Activated naive CD4-positive, alpha-beta T cell treated with anti-CD3 and anti-CD28 coated beads, Interleukin-2, amount 10 ng/mL, durations not matched to agents 7 days and 5 days (primary cell): ENCODE results near the gene RHO.

Source experiments
- CTCF ChIA-PET: fragments of 350-600 bp; sonication (Branson Sonifier 250); formaldehyde crosslinking; loops from one replicate; lab custom pipeline; 2021; ENCODE audit warnings: antibody characterized with exemption; lab: Charles Lee
- DNase-seq: peaks from one replicate; pipeline ENCODE4 v3.0.0-alpha.2; 2020
- H3K27ac Mint-ChIP-seq: one replicate; pipeline ENCODE4 v1.8.0; 2021; ENCODE audit warnings: mild to moderate bottlenecking, moderate library complexity, mixed read lengths
- H3K27me3 Mint-ChIP-seq: one replicate; pipeline ENCODE4 v1.8.0; 2021; ENCODE audit warnings: mild to moderate bottlenecking, mixed read lengths
- H3K36me3 Mint-ChIP-seq: one replicate; pipeline ENCODE4 v1.8.0; 2021; ENCODE audit warnings: mixed read lengths
- H3K4me1 Mint-ChIP-seq: one replicate; pipeline ENCODE4 v1.8.0; 2021; ENCODE audit warnings: mixed read lengths
- H3K4me3 Mint-ChIP-seq: one replicate; pipeline ENCODE4 v1.8.0; 2021; ENCODE audit warnings: mild to moderate bottlenecking, moderate library complexity, mixed read lengths
- H3K9me3 Mint-ChIP-seq: one replicate; pipeline ENCODE4 v1.8.0; 2021; ENCODE audit warnings: mixed read lengths

Gene RHO

GRCh38 chr3:129519896-129520715, 8.3 kb upstream of the RHO start:
- Mint-ChIP-seq H3K4me1 (no peaks in the 10 kb centered on the region), H3K9me3 (no peaks in the 10 kb centered on the region), H3K27ac (no peak overlapping the region), H3K36me3 (peaks cover 3% of the 10 kb centered on the region), H3K4me3 (no peak overlapping the region), H3K27me3 (no peaks in the 10 kb centered on the region)
- CTCF ChIA-PET: no interaction called here
- DNase-seq: no peak

- CTCF ChIA-PET: no interaction called here
- H3K4me1 Mint-ChIP-seq: no peaks in the 10 kb centered on the region
- H3K36me3 Mint-ChIP-seq: peaks cover 2% of the 10 kb centered on the region
- H3K4me3 Mint-ChIP-seq: no peak overlapping the region
- no peaks in the 10 kb centered on the region for H3K27me3 Mint-ChIP-seq
- H3K9me3 Mint-ChIP-seq: no peaks in the 10 kb centered on the region
- H3K27ac Mint-ChIP-seq: no peak overlapping the region
- no peak for DNase-seq
These were observed 7.5 kb upstream of the RHO start for GRCh38 chr3:129520960-129521359.

- CTCF ChIA-PET: no interaction called here
- Mint-ChIP-seq H3K36me3 (no peaks in the 10 kb centered on the region), H3K4me3 (no peak overlapping the region), H3K9me3 (no peaks in the 10 kb centered on the region), H3K4me1 (no peaks in the 10 kb centered on the region), H3K27ac (no peak overlapping the region), H3K27me3 (no peaks in the 10 kb centered on the region)
- DNase-seq: no peak
These were observed 6.8 kb upstream of the RHO start for GRCh38 chr3:129521611-129522010.

GRCh38 chr3:129522953-129523352, 5.5 kb upstream of the RHO start:
- Mint-ChIP-seq H3K27ac (no peak overlapping the region), H3K27me3 (no peaks in the 10 kb centered on the region), H3K36me3 (no peaks in the 10 kb centered on the region), H3K9me3 (no peaks in the 10 kb centered on the region), H3K4me3 (no peak overlapping the region), H3K4me1 (no peaks in the 10 kb centered on the region)
- no peak for DNase-seq
- CTCF ChIA-PET: interaction anchor here (0.7 kb wide), 1 partner anchor 127 kb away, joined by 3 read pairs; no protein-coding TSS in a partner anchor

GRCh38 chr3:129524081-129524480, 4.4 kb upstream of the RHO start:
- H3K4me1 Mint-ChIP-seq: no peaks in the 10 kb centered on the region
- no peak overlapping the region for H3K27ac Mint-ChIP-seq
- DNase-seq: no peak
- no peak overlapping the region for H3K4me3 Mint-ChIP-seq
- H3K27me3 Mint-ChIP-seq: no peaks in the 10 kb centered on the region
- H3K36me3 Mint-ChIP-seq: no peaks in the 10 kb centered on the region
- CTCF ChIA-PET: interaction anchor here (0.9 kb wide), 1 partner anchor 386 kb away, joined by 4 read pairs; no protein-coding TSS in a partner anchor
- H3K9me3 Mint-ChIP-seq: no peaks in the 10 kb centered on the region

GRCh38 chr3:129525341-129525968, 3.0 kb upstream of the RHO start:
- no peaks in the 10 kb centered on the region for H3K4me1 Mint-ChIP-seq
- H3K27me3 Mint-ChIP-seq: no peaks in the 10 kb centered on the region
- H3K36me3 Mint-ChIP-seq: no peaks in the 10 kb centered on the region
- H3K4me3 Mint-ChIP-seq: no peak overlapping the region
- H3K9me3 Mint-ChIP-seq: no peaks in the 10 kb centered on the region
- no peak overlapping the region for H3K27ac Mint-ChIP-seq
- CTCF ChIA-PET: no interaction called here
- no peak for DNase-seq

GRCh38 chr3:129526121-129526900, 2.1 kb upstream of the RHO start:
- H3K27ac Mint-ChIP-seq: no peak overlapping the region
- CTCF ChIA-PET: no interaction called here
- no peak overlapping the region for H3K4me3 Mint-ChIP-seq
- H3K4me1 Mint-ChIP-seq: no peaks in the 10 kb centered on the region
- H3K27me3 Mint-ChIP-seq: peaks cover 3% of the 10 kb centered on the region
- H3K9me3 Mint-ChIP-seq: no peaks in the 10 kb centered on the region
- H3K36me3 Mint-ChIP-seq: no peaks in the 10 kb centered on the region
- no peak for DNase-seq

GRCh38 chr3:129527262-129527661, 1.2 kb upstream of the RHO start:
- CTCF ChIA-PET: no interaction called here
- Mint-ChIP-seq H3K27me3 (peaks cover 3% of the 10 kb centered on the region), H3K9me3 (no peaks in the 10 kb centered on the region), H3K27ac (no peak overlapping the region), H3K36me3 (no peaks in the 10 kb centered on the region), H3K4me1 (no peaks in the 10 kb centered on the region), H3K4me3 (no peak overlapping the region)
- DNase-seq: no peak

- no peaks in the 10 kb centered on the region for H3K36me3 Mint-ChIP-seq
- H3K4me3 Mint-ChIP-seq: no peak overlapping the region
- CTCF ChIA-PET: no interaction called here
- H3K27me3 Mint-ChIP-seq: peaks cover 3% of the 10 kb centered on the region
- H3K27ac Mint-ChIP-seq: no peak overlapping the region
- no peak for DNase-seq
- H3K4me1 Mint-ChIP-seq: no peaks in the 10 kb centered on the region
- H3K9me3 Mint-ChIP-seq: no peaks in the 10 kb centered on the region
These were observed 1.2 kb downstream of the RHO start for GRCh38 chr3:129529436-129530210.

- Mint-ChIP-seq H3K4me3 (no peak overlapping the region), H3K27me3 (peaks cover 7% of the 10 kb centered on the region), H3K36me3 (no peaks in the 10 kb centered on the region), H3K4me1 (no peaks in the 10 kb centered on the region), H3K9me3 (no peaks in the 10 kb centered on the region), H3K27ac (no peak overlapping the region)
- no peak for DNase-seq
- CTCF ChIA-PET: no interaction called here
These were observed 1.9 kb downstream of the RHO start for GRCh38 chr3:129530251-129530791.

- Mint-ChIP-seq H3K36me3 (no peaks in the 10 kb centered on the region), H3K4me1 (no peaks in the 10 kb centered on the region), H3K4me3 (no peak overlapping the region), H3K27ac (no peak overlapping the region), H3K9me3 (no peaks in the 10 kb centered on the region), H3K27me3 (peaks cover 7% of the 10 kb centered on the region)
- DNase-seq: no peak
- CTCF ChIA-PET: no interaction called here
These were observed 2.4 kb downstream of the RHO start for GRCh38 chr3:129530821-129531220.

- Mint-ChIP-seq H3K4me1 (no peaks in the 10 kb centered on the region), H3K4me3 (no peak overlapping the region), H3K9me3 (no peaks in the 10 kb centered on the region), H3K27ac (no peak overlapping the region), H3K27me3 (peaks cover 8% of the 10 kb centered on the region), H3K36me3 (no peaks in the 10 kb centered on the region)
- no peak for DNase-seq
- CTCF ChIA-PET: no interaction called here
These were observed 3.3 kb downstream of the RHO start for GRCh38 chr3:129531699-129532098.

- CTCF ChIA-PET: no interaction called here
- Mint-ChIP-seq H3K9me3 (no peaks in the 10 kb centered on the region), H3K27me3 (peaks cover 13% of the 10 kb centered on the region), H3K27ac (no peak overlapping the region), H3K36me3 (no peaks in the 10 kb centered on the region), H3K4me1 (no peaks in the 10 kb centered on the region), H3K4me3 (no peak overlapping the region)
- no peak for DNase-seq
These were observed 3.8 kb downstream of the RHO start for GRCh38 chr3:129532261-129532660.

- Mint-ChIP-seq H3K4me3 (no peak overlapping the region), H3K4me1 (no peaks in the 10 kb centered on the region), H3K27ac (no peak overlapping the region), H3K36me3 (no peaks in the 10 kb centered on the region), H3K27me3 (peaks cover 24% of the 10 kb centered on the region), H3K9me3 (no peaks in the 10 kb centered on the region)
- CTCF ChIA-PET: interaction anchor here (1.0 kb wide), 1 partner anchor 43 kb away, joined by 3 read pairs; no protein-coding TSS in a partner anchor
- no peak for DNase-seq
These were observed 5.0 kb downstream of the RHO start for GRCh38 chr3:129533406-129533805.
